Measurements from ENCODE around the gene ENPEP.

The ENPEP gene

DNA sequence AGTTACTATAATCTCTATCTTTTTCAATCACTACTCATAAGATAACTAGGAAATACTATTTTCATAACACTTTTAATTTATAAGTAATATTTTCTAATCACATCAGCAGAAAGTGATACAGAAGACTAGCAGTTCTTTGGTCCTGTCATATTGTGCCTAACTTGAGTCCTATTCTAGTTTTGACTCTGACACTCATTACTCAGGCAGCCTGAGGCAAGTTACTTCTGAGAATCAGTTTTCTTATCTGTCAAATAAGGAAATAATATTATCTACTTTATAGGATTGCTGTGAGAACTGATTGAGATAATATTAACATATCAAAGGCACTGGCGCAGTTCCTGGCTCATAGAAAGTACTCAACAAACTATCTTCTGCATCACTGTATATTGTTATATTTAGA lies 129.1 kb downstream of the ENPEP start:
- no peak for DNase-seq

DNA sequence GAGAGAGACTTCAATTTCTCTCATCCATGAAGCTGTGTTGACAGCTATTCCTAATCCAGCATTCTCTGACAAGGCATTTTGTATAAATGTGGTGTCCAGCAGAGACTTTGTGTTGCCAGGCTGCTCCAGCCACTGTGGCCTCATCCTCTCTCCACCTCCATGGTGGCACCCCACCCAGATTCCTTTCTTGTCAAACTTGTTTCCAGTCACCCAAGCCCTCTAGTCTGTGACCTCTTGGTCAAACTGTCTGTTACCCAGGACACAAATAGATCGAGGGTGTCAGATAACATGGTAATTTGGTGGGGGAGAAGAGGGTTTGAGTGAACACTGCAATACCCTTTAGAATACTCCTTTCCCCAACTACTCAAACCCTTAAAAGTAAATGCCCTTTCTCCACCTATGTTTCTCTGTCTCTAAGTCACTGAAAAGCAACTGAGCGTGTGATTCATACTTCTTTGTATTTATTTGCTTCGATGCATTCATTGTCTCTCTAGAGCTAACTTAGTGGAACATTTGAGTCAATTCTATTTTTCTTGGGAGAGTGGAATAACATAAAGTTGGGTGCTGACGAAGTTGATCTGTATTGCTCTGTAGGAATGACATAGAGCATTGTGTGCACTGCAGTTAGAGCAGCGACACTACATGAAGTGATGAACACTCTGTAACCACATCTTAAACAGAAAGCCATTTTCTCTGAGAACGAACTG lies 133.2 kb downstream of the ENPEP start:
- no peak for DNase-seq

- DNase-seq = no peak
Observed at GRCh38 chr4:110610620-110610939, 134.6 kb downstream of the ENPEP start.

GRCh38 chr4:110610940-110611831 lies 135.2 kb downstream of the ENPEP start:
- no peak for DNase-seq

- DNase-seq = no peak
Observed at GRCh38 chr4:110611968-110612447, 136.1 kb downstream of the ENPEP start.

GRCh38 chr4:110612631-110613269 lies 136.8 kb downstream of the ENPEP start:
- no peak for DNase-seq

- no peak for DNase-seq
Observed at GRCh38 chr4:110613745-110614144, 137.8 kb downstream of the ENPEP start.

GRCh38 chr4:110614173-110614963 lies 138.4 kb downstream of the ENPEP start:
- DNase-seq = no peak

Measured in nucleus accumbens (tissue), 56 donors.